Measurements from ENCODE around the gene UPK3BL2.
"Not testable (repeated sequence)": the region's sequence is repeated elsewhere in the genome, so short reads cannot be mapped to it uniquely, and the experiment has no call there.

The UPK3BL2 gene

DNA sequence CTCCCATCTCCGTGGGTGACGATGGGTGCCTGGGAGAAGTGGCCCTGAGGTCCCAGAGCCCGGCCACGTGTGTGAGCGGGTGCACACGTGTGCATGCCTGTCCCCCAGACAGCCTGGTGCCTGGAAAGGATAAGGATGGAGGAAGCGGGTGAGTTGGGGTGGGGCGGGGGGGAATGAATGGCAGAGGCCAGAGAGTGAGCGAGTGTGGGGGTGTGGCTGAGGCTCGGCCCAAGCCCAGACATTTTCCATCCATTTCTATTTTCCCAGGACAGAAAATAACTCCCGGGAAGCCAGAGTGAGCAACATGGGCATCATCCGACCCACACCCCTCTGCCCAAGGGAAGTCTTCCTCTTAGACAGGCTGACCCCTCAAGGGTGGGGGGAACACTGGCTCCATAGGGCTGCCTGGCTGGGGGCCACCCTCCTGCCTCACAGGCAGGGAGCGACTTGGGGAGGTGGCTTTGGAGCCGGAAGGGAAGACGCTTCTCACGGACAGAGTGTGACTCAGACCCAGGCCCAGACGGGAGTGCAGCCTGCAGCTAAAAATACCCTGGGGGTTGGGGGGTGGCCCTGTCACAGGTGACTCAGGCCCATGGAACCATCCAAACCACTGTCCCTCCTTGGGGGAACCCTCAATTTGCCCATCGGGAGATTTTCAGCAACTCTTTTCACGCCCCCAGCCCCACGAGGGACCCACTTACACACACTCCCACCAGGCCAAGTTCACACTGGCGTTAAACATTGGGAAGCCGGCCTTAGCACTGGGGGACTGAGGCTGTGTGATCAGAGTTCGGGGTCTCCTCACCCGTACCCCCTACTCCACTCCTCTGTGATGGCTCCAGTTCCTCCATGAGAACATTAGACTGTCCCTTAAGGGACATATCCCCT lies 38.0 kb downstream of the UPK3BL2 start:
- DNase-seq (ENCODE audit: low spot score); in situ Hi-C loops (cut with MboI; ENCODE audit: low sequenced_read_pairs, unreplicated experiment): not testable (repeated sequence)

DNA sequence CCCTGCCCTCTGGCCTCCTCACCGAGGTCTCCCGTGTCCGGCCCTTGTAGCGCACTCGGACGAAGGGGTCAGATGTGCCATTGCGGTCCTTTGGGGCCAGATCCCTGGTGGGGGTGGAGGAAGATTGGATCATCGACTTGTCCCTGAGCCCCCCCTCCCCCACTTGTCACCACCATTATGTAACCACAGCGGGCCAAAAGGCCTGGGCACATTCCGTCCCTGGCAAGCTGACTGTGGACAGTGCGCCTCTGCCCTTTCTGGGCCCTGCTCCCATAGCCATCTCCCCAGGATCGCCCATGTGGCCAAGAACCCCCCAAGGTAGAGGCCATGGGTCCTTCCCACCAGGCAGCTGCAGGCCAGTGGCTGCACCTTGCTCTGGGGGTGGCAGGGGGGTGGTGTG lies 40.4 kb downstream of the UPK3BL2 start:
- in situ Hi-C loops (cut with MboI; ENCODE audit: low sequenced_read_pairs, unreplicated experiment) = not testable (repeated sequence)

DNA sequence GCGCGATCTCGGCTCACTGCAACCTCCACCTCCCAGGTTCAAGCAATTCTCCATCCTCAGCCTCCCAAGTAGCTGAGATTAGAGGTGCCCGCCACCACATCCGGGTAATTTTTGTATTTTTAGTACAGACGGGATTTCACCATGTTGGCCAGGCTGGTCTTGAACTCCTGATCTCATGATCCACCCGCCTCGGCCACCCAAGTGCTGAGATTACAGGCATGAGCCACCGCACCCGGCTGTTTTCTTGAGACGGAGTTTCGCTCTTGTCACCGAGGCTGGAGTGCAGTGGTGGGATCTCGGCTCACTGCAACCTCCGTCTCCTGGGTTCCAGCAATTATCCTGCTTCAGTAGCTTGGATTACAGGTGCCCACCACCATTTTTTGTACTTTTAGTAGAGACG lies 45.2 kb downstream of the UPK3BL2 start:
- DNase-seq (ENCODE audit: low spot score) = not testable (repeated sequence)

More for the DNA sequence above, 40.4 kb downstream of the UPK3BL2 start:
- not testable (repeated sequence) for DNase-seq (ENCODE audit: low spot score)

DNA sequence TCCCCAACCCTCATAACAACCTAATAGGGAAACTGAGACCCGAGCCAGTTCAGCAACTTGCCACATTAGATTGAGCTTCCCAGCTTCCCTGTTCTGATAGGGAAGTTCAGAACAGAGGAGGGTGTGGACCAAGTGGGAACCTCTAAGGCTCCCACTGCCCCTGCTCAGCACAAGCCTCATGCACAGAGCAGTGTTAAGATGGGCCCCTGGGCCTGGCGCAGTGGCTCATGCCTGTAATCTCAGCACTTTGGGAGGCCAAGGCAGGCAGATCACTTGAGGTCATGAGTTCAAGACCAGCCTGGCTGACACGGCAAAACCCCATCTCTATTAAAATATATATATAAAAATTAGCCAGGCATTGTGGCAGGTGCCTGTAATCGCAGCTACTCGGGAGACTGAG lies 46.2 kb downstream of the UPK3BL2 start:
- DNase-seq (ENCODE audit: low spot score) = not testable (repeated sequence)

More for the DNA sequence above, 45.2 kb downstream of the UPK3BL2 start:
- in situ Hi-C loops (cut with MboI; ENCODE audit: low sequenced_read_pairs, unreplicated experiment) = not testable (repeated sequence)

DNA sequence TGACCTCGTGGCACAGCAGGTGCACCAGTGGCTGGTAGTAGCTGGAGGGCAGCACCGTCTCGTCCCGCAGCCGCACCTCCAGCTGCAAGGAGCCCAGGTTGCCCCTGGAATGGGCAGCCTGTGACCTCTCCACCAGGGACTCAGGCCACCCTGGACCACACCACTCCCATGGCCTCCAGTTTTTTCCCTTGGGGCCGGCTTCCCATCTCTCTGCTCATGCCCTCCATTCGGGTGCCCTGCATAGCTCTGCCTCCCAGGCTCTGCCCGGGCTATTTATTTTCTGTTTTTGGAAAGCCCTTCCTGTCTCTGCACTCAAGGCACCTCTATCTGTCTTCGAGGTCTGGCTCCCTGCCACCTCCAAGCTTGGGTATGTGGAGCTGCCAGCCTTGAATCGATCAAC lies 46.6 kb downstream of the UPK3BL2 start:
- DNase-seq (ENCODE audit: low spot score); in situ Hi-C loops (cut with MboI; ENCODE audit: low sequenced_read_pairs, unreplicated experiment): not testable (repeated sequence)

More for the DNA sequence above, 46.2 kb downstream of the UPK3BL2 start:
- in situ Hi-C loops (cut with MboI; ENCODE audit: low sequenced_read_pairs, unreplicated experiment) = not testable (repeated sequence)

DNA sequence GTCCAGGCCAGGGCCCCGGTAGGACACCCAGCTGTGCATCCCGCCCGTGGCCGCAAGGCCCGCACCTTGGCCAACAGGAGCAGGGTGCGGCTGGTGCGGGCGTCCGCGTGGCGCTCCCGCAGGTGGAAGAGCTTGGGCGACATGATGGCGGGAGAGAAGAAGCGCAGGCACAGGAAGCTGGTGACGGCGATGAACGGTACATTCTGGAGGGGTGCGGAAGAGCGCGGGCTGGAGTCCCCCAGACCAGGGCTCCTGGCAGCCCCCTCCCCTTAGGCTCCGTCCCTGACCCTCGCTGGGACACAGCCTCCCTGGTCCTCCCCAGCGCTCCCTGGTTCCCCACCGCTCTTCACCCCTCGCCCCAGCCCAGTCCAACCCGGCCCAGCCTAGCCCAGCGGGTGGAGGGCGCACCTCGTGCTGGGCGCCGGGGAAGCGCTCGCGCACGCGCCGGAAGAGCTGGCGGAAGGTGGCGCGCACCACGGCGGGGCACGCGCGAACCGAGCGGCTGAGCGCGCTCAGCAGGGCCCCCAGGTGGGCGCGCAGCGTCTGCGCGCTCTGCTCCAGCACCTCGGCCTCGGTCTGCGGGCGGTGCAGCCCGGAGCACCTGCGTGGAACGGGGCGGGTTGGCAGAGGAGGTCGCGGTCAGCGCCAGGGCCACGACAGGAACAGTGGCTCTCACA lies 48.9 kb downstream of the UPK3BL2 start:
- in situ Hi-C loops (cut with MboI; ENCODE audit: low sequenced_read_pairs, unreplicated experiment); DNase-seq (ENCODE audit: low spot score): not testable (repeated sequence)

DNA sequence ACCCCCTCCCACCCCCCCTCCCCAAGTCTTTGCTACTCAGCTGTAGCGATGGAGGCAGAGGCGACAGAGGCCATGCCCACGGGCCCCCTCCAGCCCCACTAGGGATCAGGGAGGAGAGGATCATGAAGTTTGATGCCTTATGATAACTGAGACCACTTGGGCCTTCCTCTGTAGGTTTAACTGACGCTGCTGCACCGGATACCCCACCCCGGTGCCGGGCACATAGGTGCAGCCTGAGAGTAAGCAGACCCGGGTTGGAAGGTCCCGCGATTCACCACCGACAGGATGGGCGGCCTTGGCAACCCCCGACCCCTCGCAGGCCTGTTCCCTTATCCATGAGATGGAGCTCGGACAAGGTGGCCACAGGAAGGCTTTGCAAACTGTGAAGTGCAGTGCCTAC lies 49.5 kb downstream of the UPK3BL2 start:
- DNase-seq (ENCODE audit: low spot score); in situ Hi-C loops (cut with MboI; ENCODE audit: low sequenced_read_pairs, unreplicated experiment): not testable (repeated sequence)

DNA sequence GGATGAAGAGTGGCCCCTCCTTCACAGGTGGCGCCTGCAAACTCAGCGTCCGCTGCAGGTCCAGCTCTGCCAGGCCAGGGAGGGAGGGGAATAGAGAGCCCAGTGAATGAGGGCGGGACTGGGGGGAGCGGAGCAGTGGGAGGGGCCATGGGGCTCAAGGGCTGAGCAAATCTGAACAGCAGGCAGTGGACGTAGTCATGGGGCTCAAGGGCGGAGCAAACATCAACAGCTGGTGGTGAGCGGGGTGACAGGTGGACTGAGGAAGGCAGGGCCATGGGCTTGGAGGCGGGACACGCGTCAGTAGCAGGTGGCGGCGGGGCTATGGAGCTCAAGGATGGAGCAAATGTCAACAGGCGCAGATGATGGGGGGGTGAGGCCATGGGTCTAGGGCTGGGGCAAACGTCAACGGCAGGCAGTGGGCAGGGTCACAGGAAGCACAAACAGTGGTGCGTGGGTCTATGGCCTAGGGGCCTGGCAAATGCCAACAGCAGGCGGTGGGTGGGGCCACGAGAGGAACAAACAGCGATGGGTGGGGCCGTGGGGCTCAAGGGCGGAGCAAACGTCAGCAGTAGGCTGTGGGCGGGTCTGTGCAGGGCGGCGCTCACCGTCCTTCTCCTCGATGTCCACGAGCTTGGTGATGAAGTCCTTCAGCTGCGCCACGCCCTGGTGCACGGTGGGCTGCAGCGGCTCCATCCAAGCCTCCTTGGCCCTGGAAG lies 50.1 kb downstream of the UPK3BL2 start:
- in situ Hi-C loops (cut with MboI; ENCODE audit: low sequenced_read_pairs, unreplicated experiment); DNase-seq (ENCODE audit: low spot score): not testable (repeated sequence)

DNA sequence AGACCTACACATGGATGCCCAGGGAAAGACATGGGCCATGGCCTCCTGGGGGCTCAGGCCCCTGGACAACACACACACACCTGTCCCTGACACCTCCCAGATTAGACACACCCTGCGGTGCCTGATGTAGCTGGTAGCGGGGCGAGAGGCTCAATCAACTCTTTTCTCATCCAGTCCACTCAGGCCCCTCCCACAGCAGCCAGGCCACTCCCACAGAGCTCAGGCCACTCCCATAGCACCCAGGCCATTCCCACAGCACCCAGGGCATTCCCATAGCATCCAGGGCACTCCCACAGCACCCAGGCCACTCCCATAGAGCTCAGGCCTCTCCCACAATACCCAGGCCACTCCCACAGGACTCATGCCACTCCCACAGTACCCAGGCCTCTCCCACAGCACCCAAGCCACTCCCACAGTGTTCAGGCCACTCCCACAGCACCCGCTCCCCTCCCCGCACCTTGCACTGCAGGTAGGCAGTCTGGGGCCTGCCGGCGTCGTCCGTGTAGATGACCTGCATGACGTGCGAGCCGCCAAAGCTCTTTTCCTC lies 52.9 kb downstream of the UPK3BL2 start:
- DNase-seq (ENCODE audit: low spot score); in situ Hi-C loops (cut with MboI; ENCODE audit: low sequenced_read_pairs, unreplicated experiment): not testable (repeated sequence)
